ENCODE measurements around the gene FANK1.
A peak's percentile ranks its signal among the peaks of the same experiment; 100 is the strongest.
"Not testable (repeated sequence)": the region's sequence is repeated elsewhere in the genome, so short reads cannot be mapped to it uniquely, and the experiment has no call there.

The FANK1 gene

GRCh38 chr10:125878957-125879835, 17.2 kb upstream of the FANK1 start:
- DNase-seq, result no peak
- Mint-ChIP-seq H3K27ac (no peak overlapping the region), H3K4me1 (no peaks in the 10 kb centered on the region), H3K36me3 (peaks cover 19% of the 10 kb centered on the region), H3K27me3 (no peaks in the 10 kb centered on the region), H3K9me3 (peaks cover 9% of the 10 kb centered on the region), H3K4me3 (no peak overlapping the region)
- CTCF ChIA-PET, result interaction anchor here (1.1 to 1.2 kb wide), 2 partner anchors 10 to 15 kb away, joined by 3 read pairs; no protein-coding TSS in a partner anchor

GRCh38 chr10:125880719-125881118, 15.6 kb upstream of the FANK1 start:
- Mint-ChIP-seq H3K27ac (no peak overlapping the region), H3K36me3 (peaks cover 13% of the 10 kb centered on the region), H3K9me3 (peaks cover 6% of the 10 kb centered on the region), H3K27me3 (no peaks in the 10 kb centered on the region), H3K4me3 (no peak overlapping the region), H3K4me1 (no peaks in the 10 kb centered on the region)
- DNase-seq, result no peak
- CTCF ChIA-PET, result no interaction called here

- no peak within 1 kb of the TSS for H3K27ac Mint-ChIP-seq
- CTCF ChIA-PET, result no interaction called here
Observed at GRCh38 chr10:125881192-125881591, 15.2 kb upstream of the FANK1 start, which contains the start of gene DHX32. Gene DHX32 (minus strand): TSS chr10:125881292. CDS start chr10:125880824, 468 bp downstream.

GRCh38 chr10:125882596-125882995, 13.8 kb upstream of the FANK1 start:
- H3K36me3 Mint-ChIP-seq, result peaks cover 3% of the 10 kb centered on the region
- H3K9me3 Mint-ChIP-seq, result no peaks in the 10 kb centered on the region
- H3K27me3 Mint-ChIP-seq, result no peaks in the 10 kb centered on the region
- no peak overlapping the region for H3K27ac Mint-ChIP-seq
- no peak for DNase-seq
- CTCF ChIA-PET, result interaction anchor here (1.1 kb wide), 1 partner anchor 14 kb away, joined by 3 read pairs; no protein-coding TSS in a partner anchor
- H3K4me3 Mint-ChIP-seq, result no peak overlapping the region
- no peaks in the 10 kb centered on the region for H3K4me1 Mint-ChIP-seq

More at GRCh38 chr10:125881192-125881591, 15.2 kb upstream of the FANK1 start, which contains the start of gene DHX32:
- Mint-ChIP-seq H3K36me3 (peaks cover 10% of the 10 kb centered on the region), H3K4me1 (no peaks in the 10 kb centered on the region), H3K4me3 (no peak within 1 kb of the TSS), H3K9me3 (peaks cover 1% of the 10 kb centered on the region), H3K27me3 (no peaks in the 10 kb centered on the region)
- DNase-seq, result no peak

- Mint-ChIP-seq H3K27me3 (no peaks in the 10 kb centered on the region), H3K4me3 (no peak overlapping the region), H3K36me3 (peaks cover 3% of the 10 kb centered on the region), H3K9me3 (no peaks in the 10 kb centered on the region), H3K27ac (no peak overlapping the region), H3K4me1 (no peaks in the 10 kb centered on the region)
- no peak for DNase-seq
- CTCF ChIA-PET, result interaction anchor here (1.1 kb wide), 1 partner anchor 15 kb away, joined by 3 read pairs; no protein-coding TSS in a partner anchor
Observed at GRCh38 chr10:125883211-125883610, 13.2 kb upstream of the FANK1 start.

- CTCF ChIA-PET, result no interaction called here
Observed at GRCh38 chr10:125886914-125887512, 9.4 kb upstream of the FANK1 start.

GRCh38 chr10:125889441-125889840, 6.9 kb upstream of the FANK1 start:
- DNase-seq, CTCF ChIA-PET, H3K27me3 Mint-ChIP-seq, H3K4me1 Mint-ChIP-seq, H3K9me3 Mint-ChIP-seq, H3K27ac Mint-ChIP-seq, H3K4me3 Mint-ChIP-seq, H3K36me3 Mint-ChIP-seq: not testable (repeated sequence)

More at GRCh38 chr10:125886914-125887512, 9.4 kb upstream of the FANK1 start:
- Mint-ChIP-seq H3K4me3 (no peak overlapping the region), H3K4me1 (no peaks in the 10 kb centered on the region), H3K27me3 (no peaks in the 10 kb centered on the region), H3K9me3 (peaks cover 2% of the 10 kb centered on the region), H3K27ac (no peak overlapping the region), H3K36me3 (no peaks in the 10 kb centered on the region)
- no peak for DNase-seq

GRCh38 chr10:125892402-125892801, 4.0 kb upstream of the FANK1 start:
- CTCF ChIA-PET, H3K4me3 Mint-ChIP-seq, DNase-seq, H3K9me3 Mint-ChIP-seq, H3K36me3 Mint-ChIP-seq, H3K27ac Mint-ChIP-seq: not testable (repeated sequence)
- Mint-ChIP-seq H3K4me1 (peaks cover 15% of the 10 kb centered on the region), H3K27me3 (peaks cover 23% of the 10 kb centered on the region)

GRCh38 chr10:125894176-125894575, 2.2 kb upstream of the FANK1 start:
- H3K27me3 Mint-ChIP-seq, result peaks cover 33% of the 10 kb centered on the region
- H3K4me3 Mint-ChIP-seq, H3K27ac Mint-ChIP-seq, H3K9me3 Mint-ChIP-seq, DNase-seq, CTCF ChIA-PET, H3K36me3 Mint-ChIP-seq: not testable (repeated sequence)
- H3K4me1 Mint-ChIP-seq, result peaks cover 15% of the 10 kb centered on the region

GRCh38 chr10:125895130-125896087, 955 bp upstream of the FANK1 start:
- CTCF ChIA-PET, H3K9me3 Mint-ChIP-seq: not testable (repeated sequence)
- H3K27ac Mint-ChIP-seq, result peak overlapping the region; percentile 17

GRCh38 chr10:125897317-125897716, 953 bp downstream of the FANK1 start:
- H3K9me3 Mint-ChIP-seq, CTCF ChIA-PET: not testable (repeated sequence)

More at GRCh38 chr10:125895130-125896087, 955 bp upstream of the FANK1 start:
- H3K36me3 Mint-ChIP-seq, result not testable (repeated sequence)
- peak overlapping the region; percentile 77 for H3K4me3 Mint-ChIP-seq
- H3K4me1 Mint-ChIP-seq, result peaks cover 15% of the 10 kb centered on the region
- peaks cover 33% of the 10 kb centered on the region for H3K27me3 Mint-ChIP-seq
- peak; percentile 56 for DNase-seq

GRCh38 chr10:125900963-125901362, 4.6 kb downstream of the FANK1 start:
- DNase-seq, H3K27ac Mint-ChIP-seq, CTCF ChIA-PET, H3K36me3 Mint-ChIP-seq, H3K4me1 Mint-ChIP-seq, H3K9me3 Mint-ChIP-seq, H3K4me3 Mint-ChIP-seq: not testable (repeated sequence)
- H3K27me3 Mint-ChIP-seq, result peaks cover 21% of the 10 kb centered on the region

More at GRCh38 chr10:125897317-125897716, 953 bp downstream of the FANK1 start:
- Mint-ChIP-seq H3K4me3 (peak overlapping the region; percentile 85), H3K27me3 (peaks cover 33% of the 10 kb centered on the region), H3K4me1 (peaks cover 15% of the 10 kb centered on the region)
- not testable (repeated sequence) for H3K36me3 Mint-ChIP-seq, H3K27ac Mint-ChIP-seq, DNase-seq

GRCh38 chr10:125903135-125903640, 6.8 kb downstream of the FANK1 start:
- H3K27me3 Mint-ChIP-seq, H3K4me3 Mint-ChIP-seq, CTCF ChIA-PET, DNase-seq, H3K4me1 Mint-ChIP-seq, H3K27ac Mint-ChIP-seq, H3K9me3 Mint-ChIP-seq, H3K36me3 Mint-ChIP-seq: not testable (repeated sequence)

All from activated naive CD4-positive, alpha-beta T cell treated with anti-CD3 and anti-CD28 coated beads, Interleukin-2, amount 10 ng/mL, durations not matched to agents 7 days and 5 days (primary cell).